GM12878 (cell line): ENCODE measurements around the gene CNOT8. TPM values are rescaled to one million over a fixed set of nuclear protein-coding genes. Genes with fewer than 3 reads are reported as not detected.

ENCODE experiments used
- ATAC-seq: fragments of 200-7000 bp; cut with Tn5 transposase; 3 replicates; pipeline ENCODE4 v1.9.1; 2020; ENCODE audit warnings: mild to moderate bottlenecking, moderate library complexity
- BruUV-seq: library from RNA; stranded (reverse); fragments of 400-500 nt; replicated peaks from 2 replicates; lab custom pipeline; 2021; lab: Mats Ljungman, UMichigan
- CTCF ChIA-PET: fragments of 300-600 bp; sonication (Branson Sonifier 250); formaldehyde crosslinking; extraction: SDS; loops from one replicate; lab custom pipeline; 2021; ENCODE audit warnings: inconsistent platforms; lab: Yijun Ruan, JAX
- POLR2A ChIA-PET: fragments of 350-600 bp; formaldehyde crosslinking; extraction: SDS; loops from one replicate; lab custom pipeline; 2021; ENCODE audit warnings: inconsistent platforms; lab: Charles Lee
- RAD21 ChIA-PET: fragments of 300-600 bp; sonication (Branson Sonifier 250); formaldehyde crosslinking; loops from one replicate; lab custom pipeline; 2023; ENCODE audit warnings: antibody characterized with exemption; ENCODE audit not compliant: unreplicated experiment; lab: Charles Lee
- SMC1A ChIA-PET: fragments of 300-600 bp; sonication (Branson Sonifier 250); formaldehyde crosslinking; loops from one replicate; lab custom pipeline; 2023; ENCODE audit not compliant: unreplicated experiment, uncharacterized antibody; lab: Charles Lee
- DNase-seq: peaks from one replicate; pipeline ENCODE4 v3.0.0-alpha.2; 2011; ENCODE audit warnings: low read depth, low spot score
- FAIRE-seq: peaks from 3 replicates; lab custom pipeline; 2011; peaks lifted over from hg19 to GRCh38; lab: Jason Lieb, UNC
- H2AFZ ChIP-seq: 2 replicates; pipeline ENCODE4 v1.6.0; 2011; ENCODE audit warnings: low read depth, low read length, control low read depth; ENCODE audit not compliant: control insufficient read depth
- H3K27ac ChIP-seq: 2 replicates; pipeline ENCODE4 v1.5.1; 2011; ENCODE audit warnings: control low read depth; ENCODE audit not compliant: control insufficient read depth, insufficient read depth
- H3K27me3 ChIP-seq, 2 experiments: replicated peaks in 1 of 2; 2 replicates each; pipeline versions ENCODE4 v1.6.0 to v1.6.1; 2011; ENCODE audit warnings: low read length in 1 of 2; ENCODE audit not compliant: control insufficient read depth in 2 of 2, insufficient read depth in 2 of 2
- H3K36me3 ChIP-seq, 2 experiments: 2 replicates each; pipeline ENCODE4 v1.5.1; 2011; ENCODE audit warnings: low read length in 1 of 2; ENCODE audit not compliant: control insufficient read depth in 2 of 2, insufficient read depth in 2 of 2
- H3K4me1 ChIP-seq: 2 replicates; pipeline ENCODE4 v1.6.1; 2011; ENCODE audit warnings: mild to moderate bottlenecking, low read length, moderate library complexity, mixed read lengths; ENCODE audit not compliant: control insufficient read depth, insufficient read depth
- H3K4me2 ChIP-seq: 2 replicates; pipeline ENCODE4 v1.6.0; 2011; ENCODE audit warnings: control low read depth; ENCODE audit not compliant: control insufficient read depth, insufficient read depth
- H3K4me3 ChIP-seq: fragments of 200-600 bp; sonication (generic); 2 replicates; pipeline ENCODE4 v1.5.1; 2016
- H3K79me2 ChIP-seq: 2 replicates; pipeline ENCODE4 v1.6.0; 2011; ENCODE audit warnings: low read length; ENCODE audit not compliant: control insufficient read depth, insufficient read depth
- H3K9ac ChIP-seq: 2 replicates; pipeline ENCODE4 v1.8.0; 2011; ENCODE audit warnings: low read length, control low read depth, mixed read lengths; ENCODE audit not compliant: control insufficient read depth, insufficient read depth
- H3K9me3 ChIP-seq: replicated peaks from 3 replicates; pipeline ENCODE4 v1.5.1; 2011; ENCODE audit warnings: mild to moderate bottlenecking, low read length; ENCODE audit not compliant: control insufficient read depth, insufficient read depth
- H4K20me1 ChIP-seq: 2 replicates; pipeline ENCODE4 v1.6.0; 2011; ENCODE audit not compliant: control insufficient read depth, insufficient read depth
- ATF7 ChIP-seq: fragments of 450-650 bp; IDR thresholded peaks from 2 replicates; pipeline ENCODE4 v1.6.1; 2016; ENCODE audit warnings: low read depth, mild to moderate bottlenecking
- EZH2 ChIP-seq: IDR thresholded peaks from 2 replicates; pipeline ENCODE4 v1.6.1; 2012; ENCODE audit warnings: low read depth, mild to moderate bottlenecking, control low read depth, inconsistent platforms, low read length, borderline replicate concordance; ENCODE audit not compliant: control insufficient read depth
- HCFC1 ChIP-seq: fragments of 150-350 bp; IDR thresholded peaks from 2 replicates; pipeline ENCODE4 v1.6.1; 2014; ENCODE audit warnings: low read length
- HDGF ChIP-seq: fragments of 450-650 bp; IDR thresholded peaks from 2 replicates; pipeline ENCODE4 v1.6.1; 2016; ENCODE audit warnings: antibody characterized with exemption
- MLLT1 ChIP-seq: fragments of 450-650 bp; IDR thresholded peaks from 2 replicates; pipeline ENCODE4 v1.6.1; 2016; ENCODE audit warnings: mild to moderate bottlenecking
- MTA3 ChIP-seq: IDR thresholded peaks from 2 replicates; pipeline ENCODE4 v1.6.1; 2012; ENCODE audit warnings: low read length, inconsistent platforms, borderline replicate concordance
- MYC ChIP-seq: IDR thresholded peaks from 2 replicates; pipeline ENCODE4 v1.6.1; 2011; ENCODE audit warnings: mild to moderate bottlenecking, low read length, moderate library complexity, inconsistent platforms; ENCODE audit not compliant: insufficient read depth, insufficient replicate concordance, insufficient read length, severe bottlenecking
- PML ChIP-seq: IDR thresholded peaks from 2 replicates; pipeline ENCODE4 v1.6.1; 2012; ENCODE audit warnings: low read length, inconsistent platforms
- RELB ChIP-seq: fragments of 450-650 bp; IDR thresholded peaks from 2 replicates; pipeline ENCODE4 v1.6.1; 2017; ENCODE audit warnings: low read depth, mild to moderate bottlenecking, moderate library complexity
- SIX5 ChIP-seq: IDR thresholded peaks from 2 replicates; pipeline ENCODE4 v1.6.1; 2011; ENCODE audit warnings: mild to moderate bottlenecking, low read depth, low read length, moderate library complexity; ENCODE audit not compliant: severe bottlenecking
- SP1 ChIP-seq: IDR thresholded peaks from one replicate; pipeline ENCODE4 v1.6.1; 2011; ENCODE audit warnings: low read depth, low read length
- TCF3 ChIP-seq: IDR thresholded peaks from 2 replicates; pipeline ENCODE4 v1.6.1; 2012; ENCODE audit warnings: low read depth, mild to moderate bottlenecking, low read length, borderline replicate concordance; ENCODE audit not compliant: insufficient read depth
- TCF7 ChIP-seq: IDR thresholded peaks from 2 replicates; pipeline ENCODE4 v1.6.1; 2014; ENCODE audit warnings: antibody characterized with exemption, borderline replicate concordance
- USF2 ChIP-seq: IDR thresholded peaks from 2 replicates; pipeline ENCODE4 v1.6.1; 2011; ENCODE audit warnings: low read depth, low read length, improper control_type of control experiment, borderline replicate concordance
- ZBTB4 ChIP-seq: fragments of 450-650 bp; formaldehyde crosslinking; IDR thresholded peaks from 2 replicates; pipeline ENCODE4 v1.4.0; 2022; ENCODE audit warnings: mild to moderate bottlenecking, moderate library complexity
- ZNF622 ChIP-seq: fragments of 450-650 bp; IDR thresholded peaks from 2 replicates; pipeline ENCODE4 v1.6.1; 2017; ENCODE audit warnings: mild to moderate bottlenecking, inconsistent platforms
- WGBS: methylation state at CpG from one replicate; pipeline ENCODE4 v1.1.6; 2016; ENCODE audit warnings: low lambda C conversion rate; ENCODE audit not compliant: insufficient replicate concordance, insufficient coverage; ENCODE audit errors: missing lambda C conversion rate; 5-methylcytosine and 5-hydroxymethylcytosine counted together
- in situ Hi-C: fragments of 300-500 bp; cut with MboI; formaldehyde crosslinking; loops from 9 replicates; pipeline ENCODE4 v1.14.3; 2018; ENCODE audit warnings: mixed read lengths
- intact Hi-C: fragments of 100-400 bp; cut with micrococcal nuclease; formaldehyde crosslinking; loops from one replicate; pipeline ENCODE4 v1.14.2; 2022; ENCODE audit not compliant: unreplicated experiment
- polyA plus RNA-seq, 11 experiments: library from polyadenylated mRNA; depleted of rRNA in 4 of 11; unstranded in 6 of 11; stranded (reverse) in 5 of 11; fragments of >200 nt; fragmentation: Nextera tagmentation in 4 of 11; fragmentation: Illumina TruSeq in 1 of 11; extraction: Ambion mirVana in 4 of 11; extraction: Trizol in 1 of 11; gene quantifications; 1 replicate in 1 of 11; 2 replicates in 10 of 11; pipeline versions ENCODE4 v1.2.1 to v1.2.3, GENCODE V29; 2011 to 2016; ENCODE audit warnings: inconsistent platforms in 2 of 11, missing spikeins in 2 of 11, low read depth in 1 of 11
- total RNA-seq, 4 experiments: library from RNA; depleted of rRNA in 3 of 4; stranded (reverse); fragments of >200 nt in 3 of 4; fragmentation: Illumina TruSeq in 1 of 4; extraction: Trizol in 1 of 4; gene quantifications; 2 replicates each; pipeline versions ENCODE4 v1.2.1 to v1.2.3, GENCODE V29; 2013 to 2021

CNOT8 gene
- total and polyA plus RNA-seq, 10 of the 15 experiments (the other 5 are each of a cell fraction or from before 2014, with no cell fraction given) = 13.2 to 57.1 (median 39.0) TPM

- TF ChIP-seq EZH2 (no peak), HDGF (no peak), MYC (no peak), HCFC1 (no peak), MLLT1 (no peak), ZNF622 (no peak), RELB (no peak), ATF7 (no peak)
Observed at GRCh38 chr5:154899151-154899816, 40.9 kb downstream of the CNOT8 start (continued).

GRCh38 chr5:154900066-154900465, 41.6 kb downstream of the CNOT8 start:
- Histone ChIP-seq H3K27me3 (no peaks in the 10 kb centered on the region), H3K9ac (no peak overlapping the region), H3K9me3 (no peaks in the 10 kb centered on the region), H3K27ac (no peak overlapping the region), H3K36me3 (peaks cover 6 to 14% of the 10 kb centered on the region in 2 experiments), H2AFZ (no peak overlapping the region)
- SMC1A ChIA-PET = no interaction called here
- intact Hi-C loops (no loop called here), in situ Hi-C loops (no loop called here)
- DNase-seq = no peak
- ATAC-seq = no peak
- CTCF ChIA-PET = interaction anchor here (0.9 to 1.0 kb wide), 2 partner anchors 20 to 247 kb away, joined by 3 read pairs; no protein-coding TSS in a partner anchor
- FAIRE-seq = no peak
- no peak for TF ChIP-seq MTA3
- TF ChIP-seq USF2 = no peak
- TF ChIP-seq MYC = no peak
- no peak for TF ChIP-seq TCF3
- TF ChIP-seq ZBTB4 (CRISPR knock-in tag) = no peak
- no peak for TF ChIP-seq SIX5
- TF ChIP-seq ATF7 = no peak
- no peak for TF ChIP-seq PML
- no peak for TF ChIP-seq TCF7
- TF ChIP-seq SP1 = no peak
- TF ChIP-seq, all 136 proteins: peak for 0
- Histone ChIP-seq H3K4me3 (no peak overlapping the region), H3K4me1 (no peaks in the 10 kb centered on the region), H3K4me2 (no peak overlapping the region), H3K79me2 (no peaks in the 10 kb centered on the region), H4K20me1 (no peaks in the 10 kb centered on the region)
- ChIA-PET RAD21 (no interaction called here), POLR2A (no interaction called here)
- 92% methylated on average over 1 of the region's 1 CpG for WGBS
- no TSS peak for BruUV-seq
